Upper lobe of left lung (tissue), 6 donors: ENCODE results near the gene TMEM63A. TPM values are rescaled to one million over a fixed set of nuclear protein-coding genes. Genes with fewer than 3 reads are reported as not detected.
A peak's percentile ranks its signal among the peaks of the same experiment; 100 is the strongest.

ENCODE experiments used
- ATAC-seq, 2 donors: fragments of 200-7000 bp; cut with Tn5 transposase; one replicate each; pipeline ENCODE4 v1.9.1; 2022; ENCODE audit warnings: mild to moderate bottlenecking in 2 of 2, moderate library complexity in 2 of 2; ENCODE audit not compliant: low FRiP score in 2 of 2
- DNase-seq, 2 donors: peaks; one replicate each; pipeline ENCODE4 v3.0.0-alpha.2; 2019 to 2020
- H3K27ac ChIP-seq, 4 donors: fragments of 200-600 bp; sonication (generic); one replicate each; pipeline ENCODE4 v1.5.1; 2016 to 2019
- H3K27me3 ChIP-seq, 4 donors: fragments of 200-600 bp; sonication (generic); one replicate each; pipeline ENCODE4 v1.5.1; 2017 to 2019
- H3K36me3 ChIP-seq, 4 donors: fragments of 200-600 bp; sonication (generic); one replicate each; pipeline ENCODE4 v1.5.1; 2016 to 2019
- H3K4me1 ChIP-seq, 4 donors: fragments of 200-600 bp; sonication (generic); one replicate each; pipeline ENCODE4 v1.5.1; 2018 to 2019
- H3K4me3 ChIP-seq, 4 donors: fragments of 200-600 bp; sonication (generic); one replicate each; pipeline ENCODE4 v1.5.1; 2017 to 2019; ENCODE audit warnings: mild to moderate bottlenecking in 2 of 4, moderate library complexity in 1 of 4
- H3K9me3 ChIP-seq, 4 donors: fragments of 200-600 bp; sonication (generic); one replicate each; pipeline ENCODE4 v1.5.1; 2018 to 2019
- CTCF ChIP-seq, 6 experiments: fragments of 450-650 bp in 4 of 6; fragments of 200-600 bp in 2 of 6; sonication (generic) in 2 of 6; IDR thresholded peaks; one replicate each; pipeline ENCODE4 v1.5.1; 2016 to 2019; ENCODE audit warnings: antibody characterized with exemption in 6 of 6
- EP300 ChIP-seq, 4 donors: sonication (generic); formaldehyde crosslinking; IDR thresholded peaks; one replicate each; pipeline ENCODE4 v1.5.1; 2017; ENCODE audit warnings: antibody characterized with exemption in 4 of 4, control low read depth in 2 of 4
- POLR2A ChIP-seq, 4 donors: fragments of 450-650 bp; IDR thresholded peaks; one replicate each; pipeline ENCODE4 v1.5.1; 2016 to 2017; ENCODE audit warnings: antibody characterized with exemption in 4 of 4, mild to moderate bottlenecking in 2 of 4
- POLR2AphosphoS5 ChIP-seq, 2 donors: sonication (generic); formaldehyde crosslinking; IDR thresholded peaks; one replicate each; pipeline ENCODE4 v1.5.1; 2017; ENCODE audit warnings: antibody characterized with exemption in 2 of 2
- WGBS, 2 donors: methylation state at CpG; one replicate each; pipeline ENCODE4 v1.1.5; 2017 to 2018; 5-methylcytosine and 5-hydroxymethylcytosine counted together
- total RNA-seq, 6 donors: library from RNA; depleted of rRNA in 4 of 6; stranded (reverse); fragments of >200 nt in 4 of 6; gene quantifications; one replicate each; pipeline versions ENCODE4 v1.1.0 to v1.2.1, GENCODE V29; 2016 to 2021
- donor health status: DM: no; HTN: no; CAD: no; lungs with moderate emphysema.
- donor health status: DM: no; HTN: yes; CAD: no; lungs with severe emphysema.

TMEM63A gene
- total RNA-seq, 6 donors from 2014 or later: 57.9 to 244 (median 105) TPM

GRCh38 chr1:225859151-225859550 lies 23.0 kb downstream of the TMEM63A start:
- ATAC-seq (no peak), DNase-seq (no peak)
- TF ChIP-seq POLR2AphosphoS5 (IDR thresholded peaks at IDR 0.05) (no peak), CTCF (IDR thresholded peaks at IDR 0.05) (no peak), POLR2A (IDR thresholded peaks at IDR 0.05) (no peak), EP300 (IDR thresholded peaks at IDR 0.05) (no peak)
- WGBS, 2 donors: 69 to 80% methylated on average over 5 of the region's 5 CpGs
- peaks cover 24 to 92% (median 50%) of the 10 kb centered on the region in 4 donors for H3K36me3 ChIP-seq
- H3K4me3 ChIP-seq: no peak overlapping the region
- H3K4me1 ChIP-seq: peaks cover 0 to 20% (median 11%) of the 10 kb centered on the region in 4 donors
- no peaks in the 10 kb centered on the region for H3K9me3 ChIP-seq
- no peak overlapping the region for H3K27ac ChIP-seq
- H3K27me3 ChIP-seq: no peaks in the 10 kb centered on the region

- no peaks in the 10 kb centered on the region for H3K27me3 ChIP-seq
- no peaks in the 10 kb centered on the region for H3K9me3 ChIP-seq
- no peak for DNase-seq
- no peak for ATAC-seq
- WGBS, 2 donors: 48 to 55% methylated on average over 6 to 7 of the region's 7 CpGs
- H3K36me3 ChIP-seq: peaks cover 19 to 92% (median 53%) of the 10 kb centered on the region in 4 donors
- peaks cover 0 to 20% (median 11%) of the 10 kb centered on the region in 4 donors for H3K4me1 ChIP-seq
- peak overlapping the region; percentile 49 to 76 (median 67) for H3K27ac ChIP-seq
- H3K4me3 ChIP-seq: peak overlapping the region in 1 of 4 donors; percentile 25
- peak in 1 of 6 experiments; percentile 12 for TF ChIP-seq CTCF (IDR thresholded peaks at IDR 0.05)
- TF ChIP-seq POLR2A (IDR thresholded peaks at IDR 0.05): no peak
Measured at GRCh38 chr1:225857256-225857655, 24.9 kb downstream of the TMEM63A start.

- DNase-seq (no peak), ATAC-seq (no peak)
- Histone ChIP-seq H3K4me1 (peaks cover 0 to 29% (median 11%) of the 10 kb centered on the region in 4 donors), H3K27ac (peak overlapping the region; percentile 49 to 76 (median 67)), H3K9me3 (no peaks in the 10 kb centered on the region), H3K4me3 (peak overlapping the region in 1 of 4 donors; percentile 25), H3K27me3 (no peaks in the 10 kb centered on the region), H3K36me3 (peaks cover 5 to 91% (median 42%) of the 10 kb centered on the region in 4 donors)
- TF ChIP-seq EP300 (IDR thresholded peaks at IDR 0.05): no peak
- TF ChIP-seq CTCF (IDR thresholded peaks at IDR 0.05): peak in 2 of 6 experiments; percentile 9 to 28
- no peak for TF ChIP-seq POLR2AphosphoS5 (IDR thresholded peaks at IDR 0.05)
- WGBS, 2 donors: 50 to 67% methylated on average over 9 to 10 of the region's 10 CpGs
Measured at GRCh38 chr1:225855503-225856300, 26.5 kb downstream of the TMEM63A start.

DNA sequence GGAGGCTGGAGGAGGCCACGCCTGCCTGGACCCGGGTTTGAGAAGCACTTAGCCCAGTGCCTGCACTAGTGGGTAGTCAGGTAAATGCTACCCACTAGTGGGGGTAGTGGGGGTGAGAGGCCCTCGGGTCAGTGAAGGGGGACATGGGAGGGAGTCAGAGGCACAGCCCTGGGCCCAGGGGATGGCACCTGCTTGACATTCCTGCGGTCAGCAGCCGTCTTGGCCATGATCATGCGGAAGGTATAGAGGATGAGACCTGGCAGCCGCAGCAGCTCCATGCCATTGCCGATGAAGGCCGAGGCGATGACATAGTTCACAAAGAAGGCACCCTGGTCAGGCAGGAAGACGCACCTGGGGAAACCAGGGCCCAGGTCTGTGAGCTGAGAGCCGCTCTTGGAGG lies 28.7 kb downstream of the TMEM63A start:
- Histone ChIP-seq H3K27me3 (no peaks in the 10 kb centered on the region), H3K9me3 (no peaks in the 10 kb centered on the region), H3K4me3 (no peak overlapping the region), H3K36me3 (peaks cover 5 to 87% (median 37%) of the 10 kb centered on the region in 4 donors), H3K4me1 (peaks cover 0 to 43% (median 21%) of the 10 kb centered on the region in 4 donors), H3K27ac (peak overlapping the region in 1 of 4 donors; percentile 43)
- DNase-seq (no peak), ATAC-seq (no peak)
- 89 to 98% methylated on average over 12 of the region's 12 CpGs for WGBS, 2 donors
- TF ChIP-seq POLR2A (IDR thresholded peaks at IDR 0.05) (no peak), POLR2AphosphoS5 (IDR thresholded peaks at IDR 0.05) (no peak), EP300 (IDR thresholded peaks at IDR 0.05) (no peak), CTCF (IDR thresholded peaks at IDR 0.05) (no peak)
